GM23338 (cell line): ENCODE results near the gene C22orf39. TPM values are rescaled to one million over a fixed set of nuclear protein-coding genes. Genes with fewer than 3 reads are reported as not detected.

Experiments used
- ATAC-seq: fragments of 200-7000 bp; cut with Tn5 transposase; 3 replicates; pipeline ENCODE4 v1.9.1; 2020
- DNase-seq: peaks from one replicate; pipeline ENCODE4 v3.0.0-alpha.2; 2015; ENCODE audit warnings: low spot score
- H2AFZ ChIP-seq: fragments of 200-600 bp; sonication (generic); 2 replicates; pipeline ENCODE4 v1.8.0; 2016; ENCODE audit warnings: antibody characterized with exemption, mild to moderate bottlenecking, moderate library complexity
- H3F3A ChIP-seq: fragments of 200-600 bp; sonication (generic); replicated peaks from 2 replicates; pipeline ENCODE4 v1.8.0; 2017; ENCODE audit warnings: antibody characterized with exemption, mixed run types, low read depth
- H3K27ac ChIP-seq: fragments of 200-600 bp; sonication (generic); 2 replicates; pipeline ENCODE4 v1.6.1; 2016; ENCODE audit warnings: low read depth
- H3K27me3 ChIP-seq: fragments of 200-600 bp; sonication (generic); 2 replicates; pipeline ENCODE4 v1.8.0; 2016; ENCODE audit warnings: mild to moderate bottlenecking, mixed run types, moderate library complexity; ENCODE audit not compliant: insufficient read depth
- H3K36me3 ChIP-seq: fragments of 200-600 bp; sonication (generic); 2 replicates; pipeline ENCODE4 v1.8.0; 2016; ENCODE audit warnings: mild to moderate bottlenecking; ENCODE audit not compliant: insufficient read depth
- H3K4me1 ChIP-seq: fragments of 200-600 bp; sonication (generic); 2 replicates; pipeline ENCODE4 v1.8.0; 2016; ENCODE audit warnings: mild to moderate bottlenecking, moderate library complexity; ENCODE audit not compliant: insufficient read depth
- H3K4me2 ChIP-seq: fragments of 200-600 bp; sonication (generic); 2 replicates; pipeline ENCODE4 v1.7.1; 2017; ENCODE audit warnings: mixed run types
- H3K4me3 ChIP-seq: fragments of 200-600 bp; sonication (generic); 2 replicates; pipeline ENCODE4 v1.6.1; 2016; ENCODE audit warnings: mixed run types
- H3K79me2 ChIP-seq: fragments of 200-600 bp; sonication (generic); replicated peaks from 2 replicates; pipeline ENCODE4 v1.8.0; 2017; ENCODE audit warnings: mild to moderate bottlenecking; ENCODE audit not compliant: insufficient read depth
- H3K9me2 ChIP-seq: fragments of 200-600 bp; sonication (generic); 2 replicates; pipeline ENCODE4 v1.8.0; 2017; ENCODE audit not compliant: insufficient read depth
- H4K20me1 ChIP-seq: fragments of 200-600 bp; sonication (generic); replicated peaks from 2 replicates; pipeline ENCODE4 v1.8.0; 2017; ENCODE audit warnings: mild to moderate bottlenecking; ENCODE audit not compliant: insufficient read depth
- H3K27ac Mint-ChIP-seq: 2 replicates; pipeline ENCODE4 v1.8.0; 2020; ENCODE audit warnings: inconsistent platforms, mild to moderate bottlenecking, moderate library complexity, mixed read lengths
- H3K27me3 Mint-ChIP-seq: 3 replicates; pipeline ENCODE4 v1.8.0; 2022; ENCODE audit warnings: low read depth, mild to moderate bottlenecking, moderate library complexity, mixed read lengths, inconsistent platforms; ENCODE audit not compliant: insufficient read depth, poor library complexity
- H3K36me3 Mint-ChIP-seq: 3 replicates; pipeline ENCODE4 v1.8.0; 2021; ENCODE audit warnings: low read depth, mild to moderate bottlenecking, inconsistent platforms, moderate library complexity, mixed read lengths
- H3K4me1 Mint-ChIP-seq: 3 replicates; pipeline ENCODE4 v1.8.0; 2020; ENCODE audit warnings: mild to moderate bottlenecking, inconsistent platforms, mixed read lengths
- H3K4me3 Mint-ChIP-seq: 3 replicates; pipeline ENCODE4 v1.8.0; 2021; ENCODE audit warnings: moderate library complexity, mild to moderate bottlenecking, inconsistent platforms, mixed read lengths
- H3K9me3 Mint-ChIP-seq: 3 replicates; pipeline ENCODE4 v1.8.0; 2020; ENCODE audit warnings: moderate library complexity, mild to moderate bottlenecking, inconsistent platforms, mixed read lengths
- CREB1 ChIP-seq: fragments of 250-450 bp; sonication (Bioruptor Pico); IDR thresholded peaks from 2 replicates; pipeline ENCODE4 v1.5.0; 2020; ENCODE audit warnings: low read depth, mild to moderate bottlenecking, moderate library complexity
- CTCF ChIP-seq, 2 experiments: fragments of 200-600 bp in 1 of 2; sonication (generic) in 1 of 2; conservative IDR thresholded peaks; 2 replicates each; pipeline versions ENCODE4 v1.5.1 to v1.6.1; 2016 to 2017; ENCODE audit warnings: antibody characterized with exemption in 2 of 2, low read depth in 2 of 2, mild to moderate bottlenecking in 2 of 2, moderate library complexity in 1 of 2
- EZH2 ChIP-seq: fragments of 200-600 bp; sonication (generic); IDR thresholded peaks from one replicate; pipeline ENCODE4 v1.8.0; 2017; ENCODE audit warnings: antibody characterized with exemption, mild to moderate bottlenecking, low read depth; ENCODE audit not compliant: unreplicated experiment
- EZH2phosphoT487 ChIP-seq: fragments of 200-600 bp; sonication (generic); IDR thresholded peaks from one replicate; pipeline ENCODE4 v1.8.1; 2018; ENCODE audit warnings: antibody characterized with exemption; ENCODE audit not compliant: unreplicated experiment
- JUNB ChIP-seq: IDR thresholded peaks from one replicate; pipeline ENCODE4 v1.6.1; 2016; ENCODE audit warnings: antibody characterized with exemption; ENCODE audit not compliant: unreplicated experiment
- NANOG ChIP-seq: IDR thresholded peaks from 2 replicates; pipeline ENCODE4 v1.6.1; 2016; ENCODE audit warnings: antibody characterized with exemption, borderline replicate concordance
- POLR2AphosphoS5 ChIP-seq: IDR thresholded peaks from 2 replicates; pipeline ENCODE4 v1.6.1; 2016; ENCODE audit warnings: antibody characterized with exemption, low read depth
- STAT1 ChIP-seq: IDR thresholded peaks from one replicate; pipeline ENCODE4 v1.6.1; 2016; ENCODE audit warnings: antibody characterized with exemption; ENCODE audit not compliant: unreplicated experiment
- ZNF114 ChIP-seq: fragments of 250-450 bp; sonication (Bioruptor Pico); IDR thresholded peaks from 2 replicates; pipeline ENCODE4 v1.5.0; 2020; ENCODE audit warnings: mild to moderate bottlenecking, moderate library complexity
- ZNF331 ChIP-seq: fragments of 250-450 bp; sonication (Bioruptor Pico); IDR thresholded peaks from 2 replicates; pipeline ENCODE4 v1.5.0; 2020; ENCODE audit warnings: low read depth, mild to moderate bottlenecking, moderate library complexity
- ZNF462 ChIP-seq: fragments of 250-450 bp; sonication (Bioruptor Pico); IDR thresholded peaks from 2 replicates; pipeline ENCODE4 v1.5.0; 2020; ENCODE audit warnings: mild to moderate bottlenecking, moderate library complexity
- polyA plus RNA-seq: library from polyadenylated mRNA; unstranded; fragments of >200 nt; fragmentation: Nextera tagmentation; extraction: Ambion mirVana; gene quantifications from 2 replicates; pipeline ENCODE4 v1.2.1, GENCODE V29; 2016
- total RNA-seq: library from RNA; depleted of rRNA; stranded (reverse); fragments of >200 nt; shearing (Covaris generic); gene quantifications from 2 replicates; pipeline ENCODE4 v1.2.3, GENCODE V29; 2014
- TF ChIP-seq, protein P1 (sequence below): IDR thresholded peaks from 2 replicates; pipeline ENCODE4 v1.6.1; 2016; ENCODE audit warnings: antibody characterized with exemption
- TF ChIP-seq, protein P2 (sequence below): IDR thresholded peaks from one replicate; pipeline ENCODE4 v1.6.1; 2018; ENCODE audit warnings: antibody characterized with exemption; ENCODE audit not compliant: unreplicated experiment

Gene C22orf39
- total and polyA plus RNA-seq, 2 experiments from 2014 or later = 37.4 to 40.2 TPM

DNA sequence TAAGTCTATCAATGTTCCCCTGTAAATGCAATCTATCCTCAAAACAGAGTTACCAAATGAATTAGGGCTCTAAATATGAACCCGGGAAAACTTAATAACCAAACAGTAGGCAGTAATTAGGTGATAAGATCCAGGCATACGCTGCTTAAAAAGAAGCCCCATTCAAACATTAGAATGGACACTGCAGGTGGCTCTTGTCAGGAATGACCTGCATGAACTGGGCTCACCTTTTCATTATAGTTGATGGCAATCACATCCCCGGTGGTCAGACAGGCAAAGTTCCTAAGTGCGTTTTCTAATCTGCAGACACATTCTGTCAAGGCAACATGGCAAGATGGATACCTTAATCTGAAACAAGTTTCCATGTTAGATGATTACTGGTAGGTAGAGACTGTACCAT lies 17.5 kb upstream of the C22orf39 start:
- no peak overlapping the region for H3K4me3 Mint-ChIP-seq
- H3F3A ChIP-seq = no peaks in the 10 kb centered on the region
- peaks cover 73% of the 10 kb centered on the region for H3K36me3 Mint-ChIP-seq
- H3K79me2 ChIP-seq = no peaks in the 10 kb centered on the region
- no peak for DNase-seq
- no peak overlapping the region for H3K27ac ChIP-seq
- H3K36me3 ChIP-seq = peaks cover 36% of the 10 kb centered on the region
- H3K9me3 Mint-ChIP-seq = no peaks in the 10 kb centered on the region
- no peaks in the 10 kb centered on the region for H3K27me3 ChIP-seq
- no peaks in the 10 kb centered on the region for H3K4me1 Mint-ChIP-seq
- no peaks in the 10 kb centered on the region for H3K27me3 Mint-ChIP-seq
- H3K4me1 ChIP-seq = no peaks in the 10 kb centered on the region
- H4K20me1 ChIP-seq = peaks cover 11% of the 10 kb centered on the region
- H3K27ac Mint-ChIP-seq = no peak overlapping the region
- H3K4me3 ChIP-seq = no peak overlapping the region
- no peak overlapping the region for H3K4me2 ChIP-seq
- ATAC-seq = no peak
- TF ChIP-seq ZNF331 (CRISPR knock-in tag) = no peak
- TF ChIP-seq JUNB = no peak
- no peak for TF ChIP-seq POLR2AphosphoS5
- TF ChIP-seq ZNF114 = no peak
- TF ChIP-seq STAT1 = no peak
- no peak for TF ChIP-seq NANOG
- TF ChIP-seq, protein P1, sequence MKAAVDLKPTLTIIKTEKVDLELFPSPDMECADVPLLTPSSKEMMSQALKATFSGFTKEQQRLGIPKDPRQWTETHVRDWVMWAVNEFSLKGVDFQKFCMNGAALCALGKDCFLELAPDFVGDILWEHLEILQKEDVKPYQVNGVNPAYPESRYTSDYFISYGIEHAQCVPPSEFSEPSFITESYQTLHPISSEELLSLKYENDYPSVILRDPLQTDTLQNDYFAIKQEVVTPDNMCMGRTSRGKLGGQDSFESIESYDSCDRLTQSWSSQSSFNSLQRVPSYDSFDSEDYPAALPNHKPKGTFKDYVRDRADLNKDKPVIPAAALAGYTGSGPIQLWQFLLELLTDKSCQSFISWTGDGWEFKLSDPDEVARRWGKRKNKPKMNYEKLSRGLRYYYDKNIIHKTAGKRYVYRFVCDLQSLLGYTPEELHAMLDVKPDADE = no peak
- TF ChIP-seq CTCF (conservative IDR thresholded peaks at IDR 0.05; ENCODE audit: low read depth in 2 of 2) = no peak
- no peak for TF ChIP-seq EZH2phosphoT487
- TF ChIP-seq ZNF462 (CRISPR knock-in tag) = no peak
- TF ChIP-seq, protein P2, sequence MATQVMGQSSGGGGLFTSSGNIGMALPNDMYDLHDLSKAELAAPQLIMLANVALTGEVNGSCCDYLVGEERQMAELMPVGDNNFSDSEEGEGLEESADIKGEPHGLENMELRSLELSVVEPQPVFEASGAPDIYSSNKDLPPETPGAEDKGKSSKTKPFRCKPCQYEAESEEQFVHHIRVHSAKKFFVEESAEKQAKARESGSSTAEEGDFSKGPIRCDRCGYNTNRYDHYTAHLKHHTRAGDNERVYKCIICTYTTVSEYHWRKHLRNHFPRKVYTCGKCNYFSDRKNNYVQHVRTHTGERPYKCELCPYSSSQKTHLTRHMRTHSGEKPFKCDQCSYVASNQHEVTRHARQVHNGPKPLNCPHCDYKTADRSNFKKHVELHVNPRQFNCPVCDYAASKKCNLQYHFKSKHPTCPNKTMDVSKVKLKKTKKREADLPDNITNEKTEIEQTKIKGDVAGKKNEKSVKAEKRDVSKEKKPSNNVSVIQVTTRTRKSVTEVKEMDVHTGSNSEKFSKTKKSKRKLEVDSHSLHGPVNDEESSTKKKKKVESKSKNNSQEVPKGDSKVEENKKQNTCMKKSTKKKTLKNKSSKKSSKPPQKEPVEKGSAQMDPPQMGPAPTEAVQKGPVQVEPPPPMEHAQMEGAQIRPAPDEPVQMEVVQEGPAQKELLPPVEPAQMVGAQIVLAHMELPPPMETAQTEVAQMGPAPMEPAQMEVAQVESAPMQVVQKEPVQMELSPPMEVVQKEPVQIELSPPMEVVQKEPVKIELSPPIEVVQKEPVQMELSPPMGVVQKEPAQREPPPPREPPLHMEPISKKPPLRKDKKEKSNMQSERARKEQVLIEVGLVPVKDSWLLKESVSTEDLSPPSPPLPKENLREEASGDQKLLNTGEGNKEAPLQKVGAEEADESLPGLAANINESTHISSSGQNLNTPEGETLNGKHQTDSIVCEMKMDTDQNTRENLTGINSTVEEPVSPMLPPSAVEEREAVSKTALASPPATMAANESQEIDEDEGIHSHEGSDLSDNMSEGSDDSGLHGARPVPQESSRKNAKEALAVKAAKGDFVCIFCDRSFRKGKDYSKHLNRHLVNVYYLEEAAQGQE = no peak
- no peak for TF ChIP-seq CREB1
- TF ChIP-seq EZH2 = no peak
- H2AFZ ChIP-seq = no peak overlapping the region
- no peaks in the 10 kb centered on the region for H3K9me2 ChIP-seq
